Activated naive CD4-positive, alpha-beta T cell treated with anti-CD3 and anti-CD28 coated beads, Interleukin-2, amount 50 U/mL, for 72 hours (primary cell): ENCODE data around the gene SLC28A1. TPM values are rescaled to one million over a fixed set of nuclear protein-coding genes. Genes with fewer than 3 reads are reported as not detected.
"Not testable (repeated sequence)": the region's sequence is repeated elsewhere in the genome, so short reads cannot be mapped to it uniquely, and the experiment has no call there.

Experiments
- ATAC-seq, 2 donors: fragments of 150-1000 bp; cut with Tn5 transposase; 2 replicates each; pipeline ENCODE4 v1.10.0; 2021; ENCODE audit warnings: mild to moderate bottlenecking in 2 of 2, moderate library complexity in 2 of 2
- DNase-seq, 2 donors: peaks; one replicate each; pipeline ENCODE4 v3.0.0; 2021 to 2022; ENCODE audit warnings: low spot score in 2 of 2
- H3K27ac Mint-ChIP-seq, 2 donors: one replicate each; pipeline ENCODE4 v1.8.0; 2022; ENCODE audit warnings: mild to moderate bottlenecking in 2 of 2, mixed read lengths in 2 of 2
- H3K36me3 Mint-ChIP-seq, 2 donors: one replicate each; pipeline ENCODE4 v1.8.0; 2022; ENCODE audit warnings: mixed read lengths in 2 of 2
- H3K9me3 Mint-ChIP-seq, 2 donors: one replicate each; pipeline ENCODE4 v1.8.0; 2022; ENCODE audit warnings: mixed read lengths in 2 of 2
- total RNA-seq, 2 donors: library from RNA; stranded (reverse); gene quantifications; one replicate each; pipeline ENCODE4 v1.2.3, GENCODE V29; 2022

Gene SLC28A1
- total RNA-seq, 2 donors from 2014 or later: 0.30 TPM; not detected in 1

DNA sequence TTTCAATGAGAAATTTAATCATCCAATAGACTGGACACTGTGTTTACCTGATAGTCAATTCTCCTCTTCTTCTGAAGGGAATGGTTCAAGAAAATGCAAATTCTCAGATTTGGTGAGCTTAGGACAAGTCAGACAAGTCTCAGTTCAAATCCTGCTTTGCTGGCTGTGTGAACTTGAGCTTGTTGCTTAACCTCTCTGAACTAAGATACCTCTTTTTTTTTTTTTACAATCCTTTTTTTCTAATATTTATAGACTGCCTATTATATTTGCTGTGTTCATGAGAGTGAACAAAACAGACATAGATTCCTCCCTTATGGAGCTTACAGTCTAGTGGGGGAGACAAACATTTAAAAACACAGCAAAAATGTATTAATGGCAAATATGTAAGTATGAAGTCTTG lies 8.2 kb upstream of the SLC28A1 start:
- Mint-ChIP-seq H3K27ac (no peak overlapping the region), H3K9me3 (no peaks in the 10 kb centered on the region), H3K36me3 (no peaks in the 10 kb centered on the region)
- ATAC-seq (no peak), DNase-seq (no peak)

DNA sequence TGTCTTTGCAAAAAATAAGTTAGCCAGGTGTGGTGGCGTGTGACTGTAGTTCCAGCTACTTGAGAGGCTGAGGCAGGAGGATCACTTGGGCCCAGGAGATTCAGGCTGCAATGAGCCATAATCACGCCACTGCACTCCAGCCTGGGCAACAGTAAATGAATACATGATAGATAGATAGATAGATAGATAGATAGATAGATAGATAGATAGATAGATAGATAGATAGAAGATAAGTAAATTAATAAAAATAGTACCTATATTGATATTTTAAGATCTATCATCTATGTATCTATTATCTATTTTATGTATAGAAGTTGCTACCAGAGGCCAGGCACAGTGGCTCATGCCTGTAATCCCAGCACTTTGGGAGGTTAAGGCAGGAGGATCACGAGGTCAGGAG lies 6.8 kb upstream of the SLC28A1 start:
- H3K27ac Mint-ChIP-seq, ATAC-seq, DNase-seq, H3K9me3 Mint-ChIP-seq, H3K36me3 Mint-ChIP-seq: not testable (repeated sequence)

DNA sequence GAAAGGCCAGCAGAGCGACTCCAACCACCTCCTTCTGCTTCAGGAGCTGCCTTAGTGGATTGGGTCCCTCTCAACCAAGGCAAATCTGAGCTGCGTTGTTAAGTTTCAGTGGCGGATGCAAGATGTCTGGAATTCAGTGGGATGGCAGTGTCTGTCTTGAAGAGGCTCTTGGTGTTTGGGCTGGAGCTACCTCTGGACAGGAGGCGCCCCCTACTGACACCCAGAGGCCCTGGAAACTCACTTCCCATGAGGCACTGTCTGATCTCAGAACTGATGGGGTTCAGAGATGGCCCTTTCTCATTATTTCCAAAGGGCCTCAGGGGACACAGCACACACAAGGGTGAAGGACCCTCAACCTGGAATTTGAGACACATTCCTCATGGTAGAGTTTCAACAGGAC lies 6.0 kb upstream of the SLC28A1 start:
- DNase-seq: peak in 1 of 2 donors; percentile 72
- Mint-ChIP-seq H3K27ac (no peak overlapping the region), H3K36me3 (no peaks in the 10 kb centered on the region), H3K9me3 (no peaks in the 10 kb centered on the region)
- peak; percentile 84 for ATAC-seq

GRCh38 chr15:84879088-84879780 lies 5.2 kb upstream of the SLC28A1 start:
- Mint-ChIP-seq H3K36me3 (no peaks in the 10 kb centered on the region), H3K27ac (no peak overlapping the region), H3K9me3 (no peaks in the 10 kb centered on the region)
- ATAC-seq: no peak
- DNase-seq: no peak

- no peak for DNase-seq
- Mint-ChIP-seq H3K9me3 (no peaks in the 10 kb centered on the region), H3K36me3 (no peaks in the 10 kb centered on the region), H3K27ac (no peak overlapping the region)
- ATAC-seq: no peak
These were observed 4.5 kb upstream of the SLC28A1 start for GRCh38 chr15:84880007-84880406.

GRCh38 chr15:84880822-84881519 lies 3.5 kb upstream of the SLC28A1 start:
- ATAC-seq: no peak
- H3K27ac Mint-ChIP-seq: no peak overlapping the region
- no peaks in the 10 kb centered on the region for H3K36me3 Mint-ChIP-seq
- no peak for DNase-seq
- H3K9me3 Mint-ChIP-seq: no peaks in the 10 kb centered on the region

DNA sequence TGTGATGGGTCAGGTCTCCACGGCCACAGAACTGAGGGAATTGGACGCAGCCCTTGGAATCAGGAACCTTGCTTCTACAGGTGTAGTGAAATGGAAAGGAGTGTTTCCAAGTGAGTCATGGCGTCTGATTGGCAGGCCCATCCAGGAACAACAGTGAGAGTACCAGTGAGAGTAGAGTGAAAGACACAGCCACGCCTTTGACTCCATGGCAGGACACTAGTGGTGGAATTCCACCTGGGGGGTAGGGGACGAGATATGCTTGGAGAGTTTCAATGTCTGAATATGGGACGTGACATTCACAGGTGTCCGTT lies 3.0 kb upstream of the SLC28A1 start:
- no peak for DNase-seq
- Mint-ChIP-seq H3K27ac (no peak overlapping the region), H3K9me3 (no peaks in the 10 kb centered on the region), H3K36me3 (no peaks in the 10 kb centered on the region)
- no peak for ATAC-seq

DNA sequence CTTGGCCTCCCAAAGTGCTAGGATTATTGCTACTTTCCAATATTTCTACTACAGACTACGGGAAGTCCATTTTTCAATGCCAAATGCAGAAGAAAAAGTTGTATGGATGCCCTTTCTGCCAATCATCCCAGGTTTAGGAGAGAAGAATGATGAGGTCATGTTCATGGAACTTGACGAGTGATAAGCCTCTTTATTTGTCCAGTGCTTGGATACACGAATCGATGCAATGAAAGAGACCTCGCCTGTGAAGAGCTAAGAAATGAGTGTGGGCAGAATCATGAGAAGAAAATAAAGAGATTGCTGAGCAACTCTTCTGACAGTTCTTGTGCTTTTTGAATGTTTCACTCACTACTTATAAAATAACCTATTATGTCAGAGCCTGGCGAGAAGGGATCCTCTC lies 996 bp upstream of the SLC28A1 start:
- no peak for ATAC-seq
- H3K9me3 Mint-ChIP-seq: no peaks in the 10 kb centered on the region
- no peak overlapping the region for H3K27ac Mint-ChIP-seq
- no peak for DNase-seq
- no peaks in the 10 kb centered on the region for H3K36me3 Mint-ChIP-seq

DNA sequence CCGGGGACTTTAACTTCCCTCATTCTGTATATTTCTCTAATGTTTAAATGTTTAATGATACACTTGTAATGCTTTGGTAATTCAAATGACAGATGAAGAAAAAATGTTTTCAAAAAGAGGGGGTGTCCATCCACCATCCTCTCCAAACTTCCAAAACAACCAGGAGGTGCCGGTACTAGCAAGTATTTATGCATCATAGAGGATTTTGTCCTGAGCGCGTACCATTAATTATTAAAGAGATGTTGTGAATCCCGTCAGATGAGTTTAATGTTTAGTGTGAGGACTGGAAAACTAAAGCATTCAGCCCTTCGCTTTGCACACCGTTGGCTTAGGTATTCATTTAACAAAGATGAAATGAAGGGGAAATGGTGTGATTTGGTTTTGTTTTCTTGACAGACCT lies 1.3 kb downstream of the SLC28A1 start:
- Mint-ChIP-seq H3K36me3 (no peaks in the 10 kb centered on the region), H3K27ac (no peak overlapping the region), H3K9me3 (no peaks in the 10 kb centered on the region)
- DNase-seq: no peak
- no peak for ATAC-seq

GRCh38 chr15:84886211-84886983 lies 1.9 kb downstream of the SLC28A1 start:
- ATAC-seq (no peak), DNase-seq (no peak)
- H3K36me3 Mint-ChIP-seq: no peaks in the 10 kb centered on the region
- no peak overlapping the region for H3K27ac Mint-ChIP-seq
- H3K9me3 Mint-ChIP-seq: no peaks in the 10 kb centered on the region

DNA sequence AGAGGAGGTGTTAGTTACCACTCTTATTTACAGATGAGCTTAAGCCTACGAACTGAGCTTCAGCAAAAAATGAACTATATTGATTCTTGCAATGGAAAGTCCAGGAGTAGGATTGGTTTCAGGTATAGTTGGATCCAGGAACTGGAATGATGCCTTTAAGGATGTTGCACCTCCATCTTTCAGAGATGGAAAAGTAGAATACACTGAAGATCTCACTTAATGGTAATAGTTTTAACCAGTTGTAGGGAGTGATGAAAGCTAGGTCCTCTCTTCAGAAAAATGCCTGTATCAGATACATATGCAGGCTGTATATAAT lies 2.5 kb downstream of the SLC28A1 start:
- H3K36me3 Mint-ChIP-seq: no peaks in the 10 kb centered on the region
- ATAC-seq (no peak), DNase-seq (no peak)
- no peak overlapping the region for H3K27ac Mint-ChIP-seq
- no peaks in the 10 kb centered on the region for H3K9me3 Mint-ChIP-seq

DNA sequence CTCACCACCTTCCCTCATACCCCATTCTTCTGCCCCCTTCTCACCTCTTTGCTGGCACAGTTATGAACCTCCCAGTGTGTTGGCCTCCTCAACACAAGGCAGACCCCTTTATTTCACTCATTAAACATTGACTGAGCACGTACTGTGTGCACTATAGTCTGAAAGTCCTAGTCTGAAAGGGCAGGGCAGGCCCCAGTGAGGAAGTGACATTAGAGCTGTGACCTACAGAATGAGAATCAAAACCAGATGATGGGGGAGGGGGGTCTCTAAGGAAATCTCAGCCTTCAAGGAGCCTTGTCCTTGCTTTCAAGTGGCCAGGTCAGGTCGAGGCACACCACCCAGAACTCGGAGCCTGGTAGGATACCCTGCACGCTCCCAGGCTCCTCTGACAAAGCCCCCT lies 3.5 kb downstream of the SLC28A1 start:
- DNase-seq: no peak
- H3K36me3 Mint-ChIP-seq: no peaks in the 10 kb centered on the region
- no peaks in the 10 kb centered on the region for H3K9me3 Mint-ChIP-seq
- no peak overlapping the region for H3K27ac Mint-ChIP-seq
- no peak for ATAC-seq

- no peak for DNase-seq
These were observed 4.2 kb downstream of the SLC28A1 start for GRCh38 chr15:84888639-84889038.

DNA sequence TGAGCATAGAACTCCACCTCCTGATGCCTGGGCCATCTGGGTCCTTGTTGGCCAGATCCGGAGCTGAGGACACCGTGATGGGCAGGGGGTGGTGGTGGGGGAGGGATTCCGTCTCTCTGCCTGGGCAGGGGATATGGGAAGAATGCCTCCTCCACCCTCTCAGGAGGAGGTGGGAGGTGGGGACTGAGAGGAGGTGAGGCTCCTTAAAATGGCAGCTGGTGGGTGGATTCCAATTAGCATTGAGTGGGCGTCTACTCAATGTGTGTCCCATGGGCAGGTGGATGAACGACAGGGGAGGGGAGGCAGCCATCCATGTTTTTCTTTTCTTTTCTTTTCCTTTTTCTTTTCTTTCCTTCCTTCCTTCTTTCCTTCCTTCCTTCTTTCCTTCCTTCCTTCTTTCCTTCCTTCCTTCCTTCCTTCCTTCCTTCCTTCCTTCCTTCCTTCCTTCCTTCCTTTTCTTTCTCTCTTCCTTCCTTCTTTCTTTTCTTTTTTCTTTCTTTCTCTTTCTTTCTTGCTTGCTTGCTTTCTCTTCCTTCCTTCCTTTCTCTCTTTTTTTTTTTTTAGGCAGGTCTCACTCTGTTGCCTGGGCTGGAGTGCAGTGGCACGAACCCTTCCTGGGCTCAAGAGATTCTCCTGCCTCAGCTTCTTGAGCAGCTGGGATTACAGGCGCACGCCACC lies 5.0 kb downstream of the SLC28A1 start:
- H3K27ac Mint-ChIP-seq: peak overlapping the region; percentile 2 to 50
- H3K36me3 Mint-ChIP-seq: no peaks in the 10 kb centered on the region
- no peak for DNase-seq
- no peaks in the 10 kb centered on the region for H3K9me3 Mint-ChIP-seq
- ATAC-seq: no peak

More at GRCh38 chr15:84888639-84889038, 4.2 kb downstream of the SLC28A1 start:
- Mint-ChIP-seq H3K36me3 (no peaks in the 10 kb centered on the region), H3K27ac (no peak overlapping the region), H3K9me3 (no peaks in the 10 kb centered on the region)
- no peak for ATAC-seq

GRCh38 chr15:84889991-84890669 lies 5.7 kb downstream of the SLC28A1 start:
- ATAC-seq (no peak), DNase-seq (no peak)
- Mint-ChIP-seq H3K9me3 (no peaks in the 10 kb centered on the region), H3K36me3 (no peaks in the 10 kb centered on the region), H3K27ac (peak overlapping the region in 1 of 2 donors; percentile 50)

- DNase-seq (no peak), ATAC-seq (no peak)
- peak overlapping the region in 1 of 2 donors; percentile 50 for H3K27ac Mint-ChIP-seq
- H3K9me3 Mint-ChIP-seq: no peaks in the 10 kb centered on the region
- no peaks in the 10 kb centered on the region for H3K36me3 Mint-ChIP-seq
These were observed 6.3 kb downstream of the SLC28A1 start for GRCh38 chr15:84890670-84891162.

DNA sequence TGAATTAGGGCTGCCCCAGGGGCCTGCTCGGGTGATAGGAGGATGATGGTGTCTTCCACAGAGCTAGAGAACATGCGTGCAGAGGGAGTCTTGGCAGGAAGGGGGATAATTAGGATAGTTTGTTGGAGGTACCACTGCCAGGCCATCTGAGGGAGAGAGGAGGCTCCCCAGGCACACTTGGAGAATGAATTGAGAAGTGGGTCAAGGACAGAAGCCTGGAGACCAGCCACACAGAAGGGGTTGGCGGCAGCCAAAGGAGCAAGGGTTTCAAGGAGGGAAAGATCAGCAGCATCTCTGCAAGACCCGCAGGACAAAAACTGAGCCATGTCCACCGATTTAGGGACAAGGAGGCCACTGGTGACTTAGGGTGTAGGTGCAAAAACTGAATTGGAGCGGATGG lies 6.9 kb downstream of the SLC28A1 start:
- no peaks in the 10 kb centered on the region for H3K36me3 Mint-ChIP-seq
- DNase-seq: no peak
- H3K9me3 Mint-ChIP-seq: no peaks in the 10 kb centered on the region
- ATAC-seq: no peak
- peak overlapping the region in 1 of 2 donors; percentile 50 for H3K27ac Mint-ChIP-seq
